Measurements from ENCODE around the gene ARHGAP12.
A peak's percentile ranks its signal among the peaks of the same experiment; 100 is the strongest.

Gene ARHGAP12

DNA sequence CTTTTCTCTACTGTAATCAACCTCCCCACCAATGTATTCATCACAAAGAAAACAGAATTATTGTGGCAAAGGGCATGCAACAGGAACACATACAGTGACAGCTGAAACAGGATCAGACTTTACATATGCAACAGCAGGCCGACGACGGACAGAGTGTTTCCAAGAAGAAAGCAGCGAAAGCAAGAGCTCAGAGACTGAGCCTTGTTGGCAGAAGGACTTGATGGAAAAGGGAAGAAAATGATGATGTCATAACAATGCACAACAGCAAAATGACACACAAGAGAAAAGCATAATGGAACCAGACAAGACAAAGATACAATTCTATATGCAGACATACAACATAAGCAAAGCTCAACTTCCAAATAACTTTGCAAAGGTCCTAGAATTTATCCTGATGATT is 106.5 kb downstream of the ARHGAP12 start:
- Histone ChIP-seq H3K36me3 (ENCODE audit: control insufficient read depth in 2 of 2, insufficient read depth in 2 of 2, low read length in 2 of 2) (no peaks in the 10 kb centered on the region), H3K27ac (ENCODE audit: low read length) (no peak overlapping the region), H3K4me1 (ENCODE audit: control insufficient read depth, insufficient read depth, low read length) (no peaks in the 10 kb centered on the region), H3K9me3 (ENCODE audit: control insufficient read depth in 2 of 2, low read length in 2 of 2) (no peaks in the 10 kb centered on the region), H3K4me3 (ENCODE audit: low read length in 2 of 2) (no peak overlapping the region), H3K27me3 (ENCODE audit: control insufficient read depth in 1 of 2, insufficient read depth in 2 of 2, low read length in 2 of 2) (no peaks in the 10 kb centered on the region), H3K9ac (ENCODE audit: low read length in 2 of 2) (no peak overlapping the region)

DNA sequence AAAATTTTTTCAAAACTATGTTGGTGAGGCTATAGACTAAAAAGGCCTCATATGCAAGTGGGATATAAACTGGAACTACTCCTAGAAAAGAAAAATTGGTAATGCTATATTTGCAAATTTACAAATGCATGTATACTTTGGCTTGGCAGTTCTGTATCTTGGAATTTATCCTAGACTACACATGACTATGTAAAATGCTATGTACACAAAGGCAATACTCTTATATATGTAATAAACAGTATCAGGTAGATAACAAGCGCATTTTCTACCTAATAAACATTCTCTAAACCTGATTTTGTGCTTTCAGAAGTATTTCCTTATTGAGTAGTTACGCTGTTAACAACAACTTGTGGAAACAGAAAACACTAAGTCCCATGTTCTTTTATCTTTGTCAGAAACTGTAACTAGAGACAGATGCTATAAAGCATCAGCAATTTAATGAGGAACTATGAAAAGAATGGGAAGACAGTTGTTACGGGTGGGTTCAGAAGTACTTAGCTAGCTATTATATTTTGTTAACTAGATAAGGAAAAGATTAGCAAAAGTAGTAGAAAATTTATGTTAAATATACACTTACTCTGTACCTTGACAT is 107.8 kb downstream of the ARHGAP12 start:
- Histone ChIP-seq H3K9me3 (ENCODE audit: control insufficient read depth in 2 of 2, low read length in 2 of 2) (no peaks in the 10 kb centered on the region), H3K27me3 (ENCODE audit: control insufficient read depth in 1 of 2, insufficient read depth in 2 of 2, low read length in 2 of 2) (no peaks in the 10 kb centered on the region), H3K9ac (ENCODE audit: low read length in 2 of 2) (no peak overlapping the region), H3K4me1 (ENCODE audit: control insufficient read depth, insufficient read depth, low read length) (no peaks in the 10 kb centered on the region), H3K4me3 (ENCODE audit: low read length in 2 of 2) (no peak overlapping the region), H3K36me3 (ENCODE audit: control insufficient read depth in 2 of 2, insufficient read depth in 2 of 2, low read length in 2 of 2) (no peaks in the 10 kb centered on the region), H3K27ac (ENCODE audit: low read length) (no peak overlapping the region)

DNA sequence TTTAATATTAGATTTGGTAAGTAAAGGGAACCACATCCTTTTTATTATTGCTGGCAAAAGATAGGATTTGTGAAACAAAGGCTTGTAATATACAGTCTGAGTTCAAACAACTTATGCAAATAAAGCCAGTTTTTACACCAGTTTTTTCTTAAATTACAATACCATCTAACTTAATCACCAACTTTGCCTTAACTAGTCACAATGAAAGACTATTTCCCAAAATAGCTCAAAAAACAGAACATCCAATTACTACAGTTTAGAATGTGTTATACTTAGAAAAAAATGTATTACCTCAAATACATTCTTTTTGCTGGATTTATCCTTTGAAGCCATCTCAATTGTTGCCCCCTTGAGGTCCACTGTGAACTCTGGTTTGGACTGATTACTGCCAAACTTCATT is 108.5 kb downstream of the ARHGAP12 start:
- H3K36me3 ChIP-seq (ENCODE audit: control insufficient read depth in 2 of 2, insufficient read depth in 2 of 2, low read length in 2 of 2), result no peaks in the 10 kb centered on the region
- H3K27ac ChIP-seq (ENCODE audit: low read length), result no peak overlapping the region
- no peaks in the 10 kb centered on the region for H3K4me1 ChIP-seq (ENCODE audit: control insufficient read depth, insufficient read depth, low read length)

DNA sequence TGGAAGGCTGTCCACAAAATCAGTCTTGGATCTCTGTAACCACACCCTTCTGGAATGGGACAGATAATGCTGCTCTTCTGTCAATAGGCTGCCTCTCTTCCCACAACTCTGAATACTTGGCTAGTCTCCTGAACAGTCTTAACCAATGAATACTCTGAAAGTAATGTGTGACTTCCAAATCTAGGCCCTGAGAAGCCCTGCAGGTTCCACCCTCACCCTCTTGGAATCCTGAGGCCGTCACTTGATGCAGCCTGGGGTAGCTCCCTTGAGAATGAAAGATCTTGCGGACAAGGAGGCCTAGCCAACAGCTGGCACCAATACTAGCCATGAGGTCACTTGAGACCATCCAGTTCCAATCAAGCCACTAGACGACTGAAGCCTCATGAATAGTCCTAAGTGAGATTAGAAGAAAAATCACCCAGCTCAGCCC is 109.2 kb downstream of the ARHGAP12 start:
- no peaks in the 10 kb centered on the region for H3K9me3 ChIP-seq (ENCODE audit: control insufficient read depth in 2 of 2, low read length in 2 of 2)
- H3K36me3 ChIP-seq (ENCODE audit: control insufficient read depth in 2 of 2, insufficient read depth in 2 of 2, low read length in 2 of 2), result no peaks in the 10 kb centered on the region
- H3K27me3 ChIP-seq (ENCODE audit: control insufficient read depth in 1 of 2, insufficient read depth in 2 of 2, low read length in 2 of 2), result no peaks in the 10 kb centered on the region
- H3K9ac ChIP-seq (ENCODE audit: low read length in 2 of 2), result no peak overlapping the region
- H3K4me3 ChIP-seq (ENCODE audit: low read length in 2 of 2), result no peak overlapping the region
- no peaks in the 10 kb centered on the region for H3K4me1 ChIP-seq (ENCODE audit: control insufficient read depth, insufficient read depth, low read length)
- no peak overlapping the region for H3K27ac ChIP-seq (ENCODE audit: low read length)

More for the DNA sequence above, 108.5 kb downstream of the ARHGAP12 start:
- Histone ChIP-seq H3K9me3 (ENCODE audit: control insufficient read depth in 2 of 2, low read length in 2 of 2) (no peaks in the 10 kb centered on the region), H3K9ac (ENCODE audit: low read length in 2 of 2) (no peak overlapping the region), H3K4me3 (ENCODE audit: low read length in 2 of 2) (no peak overlapping the region), H3K27me3 (ENCODE audit: control insufficient read depth in 1 of 2, insufficient read depth in 2 of 2, low read length in 2 of 2) (no peaks in the 10 kb centered on the region)

DNA sequence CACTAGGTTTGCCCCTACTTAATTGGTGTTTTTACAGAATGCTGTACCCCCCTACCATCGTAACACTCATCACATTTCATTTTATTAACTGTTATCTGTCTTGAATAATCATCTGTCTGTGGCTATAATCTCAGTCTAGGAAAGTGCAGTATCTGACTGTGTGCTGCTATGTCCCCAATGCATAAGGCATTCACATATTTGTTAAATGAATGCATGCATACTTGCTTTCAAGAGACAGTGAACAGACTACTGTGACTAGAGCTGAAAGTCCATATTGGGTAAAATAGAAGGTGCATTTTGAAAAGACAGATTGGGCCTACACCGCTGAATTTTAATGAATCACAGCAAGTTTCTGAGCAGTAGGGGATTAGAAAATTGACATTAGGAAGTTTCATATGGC is 112.3 kb downstream of the ARHGAP12 start:
- Histone ChIP-seq H3K9ac (ENCODE audit: low read length in 2 of 2) (peak overlapping the region in 1 of 2 donors; percentile 50), H3K36me3 (ENCODE audit: control insufficient read depth in 2 of 2, insufficient read depth in 2 of 2, low read length in 2 of 2) (peaks cover 3% of the 10 kb centered on the region in 2 donors), H3K27ac (ENCODE audit: low read length) (peak overlapping the region; percentile 64), H3K4me3 (ENCODE audit: low read length in 2 of 2) (no peak overlapping the region), H3K9me3 (ENCODE audit: control insufficient read depth in 2 of 2, low read length in 2 of 2) (no peaks in the 10 kb centered on the region), H3K4me1 (ENCODE audit: control insufficient read depth, insufficient read depth, low read length) (no peaks in the 10 kb centered on the region), H3K27me3 (ENCODE audit: control insufficient read depth in 1 of 2, insufficient read depth in 2 of 2, low read length in 2 of 2) (no peaks in the 10 kb centered on the region)

DNA sequence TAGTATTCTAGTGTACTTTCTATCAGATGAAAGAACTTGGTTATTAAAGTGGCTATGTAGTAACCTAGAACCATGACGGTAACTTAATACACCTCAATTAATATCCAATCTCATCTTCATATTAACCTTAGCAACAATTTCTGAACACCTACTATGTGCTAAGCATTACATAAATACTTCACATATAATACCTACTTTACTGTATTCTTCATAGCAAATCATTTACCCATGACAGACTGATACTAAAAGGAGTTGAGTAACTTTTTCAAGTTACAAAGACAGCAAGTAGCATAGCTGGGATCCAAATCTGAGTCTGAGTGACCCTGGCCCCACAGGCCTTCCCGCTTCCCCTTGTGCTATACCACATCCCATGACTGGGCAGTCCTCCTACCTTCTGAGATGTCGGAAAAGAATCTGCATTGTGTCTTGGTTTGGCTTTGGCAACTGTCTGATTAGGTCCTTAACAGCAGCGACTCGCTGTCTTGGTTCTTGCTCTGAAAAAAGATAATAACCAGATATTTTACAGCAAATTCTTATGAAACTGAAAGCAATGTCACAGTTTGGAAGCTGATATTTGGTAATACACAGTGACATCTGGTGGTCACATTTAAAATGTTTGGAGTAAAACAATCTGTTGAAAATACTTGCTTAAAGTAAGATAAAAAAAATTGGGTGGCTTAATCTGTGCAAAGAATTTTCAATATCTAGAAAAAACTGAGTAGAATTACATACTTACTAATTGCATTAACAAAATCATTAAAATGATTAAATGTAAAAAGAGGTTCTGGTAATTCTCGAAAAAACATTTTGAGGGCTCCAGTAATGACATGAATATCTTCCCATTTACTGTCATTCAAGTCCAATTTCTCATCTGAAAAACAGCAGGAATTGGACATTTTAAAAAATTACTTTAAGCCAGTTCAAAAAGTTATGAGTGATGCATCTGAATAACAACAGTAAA is 120.1 kb downstream of the ARHGAP12 start:
- no peaks in the 10 kb centered on the region for H3K4me1 ChIP-seq (ENCODE audit: control insufficient read depth, insufficient read depth, low read length)
- peak overlapping the region; percentile 73 for H3K27ac ChIP-seq (ENCODE audit: low read length)
- peak overlapping the region; percentile 33 to 76 for H3K9ac ChIP-seq (ENCODE audit: low read length in 2 of 2)
- no peaks in the 10 kb centered on the region for H3K9me3 ChIP-seq (ENCODE audit: control insufficient read depth in 2 of 2, low read length in 2 of 2)
- peak overlapping the region; percentile 50 to 67 for H3K4me3 ChIP-seq (ENCODE audit: low read length in 2 of 2)
- H3K27me3 ChIP-seq (ENCODE audit: control insufficient read depth in 1 of 2, insufficient read depth in 2 of 2, low read length in 2 of 2), result no peaks in the 10 kb centered on the region
- H3K36me3 ChIP-seq (ENCODE audit: control insufficient read depth in 2 of 2, insufficient read depth in 2 of 2, low read length in 2 of 2), result peaks cover 0 to 3% of the 10 kb centered on the region in 2 donors

DNA sequence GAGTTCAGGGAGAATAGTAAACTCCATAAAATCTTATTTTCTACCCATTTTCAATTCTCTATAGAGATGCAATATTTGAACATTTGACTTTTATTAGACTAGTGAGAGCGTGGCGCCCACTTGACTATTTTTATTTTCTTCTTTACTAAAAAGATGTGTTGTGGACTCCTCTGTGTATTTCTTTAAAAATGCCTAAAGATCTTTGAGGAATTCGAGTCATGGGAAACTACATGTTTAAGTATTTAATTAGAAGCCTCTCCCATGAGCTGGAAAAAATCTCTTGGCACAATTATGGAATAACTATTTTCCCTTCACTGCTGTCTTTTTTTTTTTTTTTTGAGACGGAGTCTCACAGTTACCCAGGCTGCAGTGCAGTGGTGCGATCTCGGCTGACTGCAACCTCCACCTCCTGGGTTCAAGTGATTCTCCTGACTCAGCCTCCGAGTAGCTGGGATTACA is 124.2 kb downstream of the ARHGAP12 start:
- H3K27me3 ChIP-seq (ENCODE audit: control insufficient read depth in 1 of 2, insufficient read depth in 2 of 2, low read length in 2 of 2), result no peaks in the 10 kb centered on the region
- no peak overlapping the region for H3K4me3 ChIP-seq (ENCODE audit: low read length in 2 of 2)
- H3K4me1 ChIP-seq (ENCODE audit: control insufficient read depth, insufficient read depth, low read length), result no peaks in the 10 kb centered on the region
- no peak overlapping the region for H3K9ac ChIP-seq (ENCODE audit: low read length in 2 of 2)
- no peaks in the 10 kb centered on the region for H3K36me3 ChIP-seq (ENCODE audit: control insufficient read depth in 2 of 2, insufficient read depth in 2 of 2, low read length in 2 of 2)
- no peaks in the 10 kb centered on the region for H3K9me3 ChIP-seq (ENCODE audit: control insufficient read depth in 2 of 2, low read length in 2 of 2)
- H3K27ac ChIP-seq (ENCODE audit: low read length), result no peak overlapping the region

DNA sequence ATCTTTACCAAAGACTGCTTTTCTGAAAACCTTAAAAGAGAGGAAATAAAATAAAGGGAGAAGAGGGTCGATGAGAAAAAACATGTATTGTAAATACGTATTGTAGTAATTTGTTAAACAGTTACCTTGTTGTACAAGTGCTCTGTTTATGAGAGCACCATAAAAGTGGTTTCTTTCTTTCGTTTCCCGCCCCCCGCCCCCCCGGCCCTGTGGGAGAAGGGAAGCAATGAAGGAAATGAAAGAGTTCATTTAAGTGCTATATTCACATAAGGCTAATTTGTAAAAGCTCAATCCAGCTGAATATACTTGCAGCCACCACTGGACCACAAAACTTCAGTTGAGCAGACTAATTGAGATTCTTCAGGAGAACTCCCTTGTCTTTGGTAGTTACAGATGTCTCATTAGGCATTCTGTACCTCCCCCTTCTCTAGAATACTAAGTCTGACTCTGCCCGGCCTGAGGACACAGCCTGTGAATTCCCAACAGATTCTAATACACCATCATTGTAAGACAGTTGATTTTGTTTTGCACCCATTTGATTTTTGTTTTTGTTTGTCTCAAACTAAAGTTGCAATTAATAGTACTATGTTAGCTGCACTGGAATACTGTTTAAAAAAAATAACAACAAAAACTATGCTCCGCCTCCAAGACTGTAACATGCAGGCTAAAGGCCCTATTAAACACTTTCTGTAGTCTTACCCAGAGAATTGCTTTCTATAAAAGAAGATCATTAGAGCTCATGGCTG is 124.9 kb downstream of the ARHGAP12 start:
- no peak overlapping the region for H3K27ac ChIP-seq (ENCODE audit: low read length)
- no peak overlapping the region for H3K9ac ChIP-seq (ENCODE audit: low read length in 2 of 2)
- H3K9me3 ChIP-seq (ENCODE audit: control insufficient read depth in 2 of 2, low read length in 2 of 2), result no peaks in the 10 kb centered on the region
- no peaks in the 10 kb centered on the region for H3K36me3 ChIP-seq (ENCODE audit: control insufficient read depth in 2 of 2, insufficient read depth in 2 of 2, low read length in 2 of 2)
- no peak overlapping the region for H3K4me3 ChIP-seq (ENCODE audit: low read length in 2 of 2)
- no peaks in the 10 kb centered on the region for H3K27me3 ChIP-seq (ENCODE audit: control insufficient read depth in 1 of 2, insufficient read depth in 2 of 2, low read length in 2 of 2)
- H3K4me1 ChIP-seq (ENCODE audit: control insufficient read depth, insufficient read depth, low read length), result no peaks in the 10 kb centered on the region

DNA sequence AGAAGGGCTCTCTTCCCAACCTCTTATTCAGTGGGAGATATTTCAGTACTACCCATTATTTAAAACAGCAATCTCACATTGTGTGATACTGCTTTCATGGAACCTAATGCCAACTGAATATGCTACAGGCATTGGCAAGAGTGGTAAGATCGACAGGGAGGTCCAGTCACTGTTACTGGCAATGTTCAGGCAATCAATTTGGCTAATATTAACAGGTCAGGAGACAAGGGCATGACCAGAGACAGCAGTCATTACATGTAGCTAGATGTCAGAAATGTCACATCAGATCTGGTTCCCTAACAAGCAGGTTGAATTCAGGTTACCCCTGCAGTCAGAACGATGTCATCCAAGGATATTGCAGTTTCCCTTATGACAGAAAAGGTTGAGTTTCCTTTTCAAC is 129.4 kb downstream of the ARHGAP12 start:
- Histone ChIP-seq H3K36me3 (ENCODE audit: control insufficient read depth in 2 of 2, insufficient read depth in 2 of 2, low read length in 2 of 2) (no peaks in the 10 kb centered on the region), H3K27me3 (ENCODE audit: control insufficient read depth in 1 of 2, insufficient read depth in 2 of 2, low read length in 2 of 2) (no peaks in the 10 kb centered on the region), H3K9me3 (ENCODE audit: control insufficient read depth in 2 of 2, low read length in 2 of 2) (no peaks in the 10 kb centered on the region), H3K27ac (ENCODE audit: low read length) (no peak overlapping the region), H3K9ac (ENCODE audit: low read length in 2 of 2) (no peak overlapping the region), H3K4me1 (ENCODE audit: control insufficient read depth, insufficient read depth, low read length) (no peaks in the 10 kb centered on the region), H3K4me3 (ENCODE audit: low read length in 2 of 2) (no peak overlapping the region)

DNA sequence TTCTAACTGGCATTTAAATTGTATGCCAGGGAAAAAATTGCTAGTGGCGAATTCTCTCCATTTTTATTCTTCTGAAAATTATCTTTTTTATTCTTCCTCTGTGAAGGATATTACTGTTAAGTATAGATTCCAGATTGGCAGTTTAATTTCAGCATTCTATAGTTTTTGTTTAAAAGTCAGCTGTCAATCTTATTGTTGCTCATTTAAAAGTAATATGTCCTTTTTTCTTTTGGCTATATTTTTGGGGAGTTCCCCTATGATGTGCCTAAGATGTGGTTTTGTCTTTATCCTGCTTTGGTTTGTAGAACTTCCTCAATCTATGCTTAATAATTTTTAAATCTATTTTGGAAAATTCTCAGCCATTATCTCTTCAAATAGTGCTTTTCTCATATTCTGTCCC is 135.9 kb downstream of the ARHGAP12 start:
- H3K4me3 ChIP-seq (ENCODE audit: low read length in 2 of 2), result no peak overlapping the region
- H3K36me3 ChIP-seq (ENCODE audit: control insufficient read depth in 2 of 2, insufficient read depth in 2 of 2, low read length in 2 of 2), result no peaks in the 10 kb centered on the region

More for the DNA sequence above, 135.9 kb downstream of the ARHGAP12 start:
- H3K9me3 ChIP-seq (ENCODE audit: control insufficient read depth in 2 of 2, low read length in 2 of 2), result no peaks in the 10 kb centered on the region
- H3K4me1 ChIP-seq (ENCODE audit: control insufficient read depth, insufficient read depth, low read length), result no peaks in the 10 kb centered on the region
- H3K27me3 ChIP-seq (ENCODE audit: control insufficient read depth in 1 of 2, insufficient read depth in 2 of 2, low read length in 2 of 2), result no peaks in the 10 kb centered on the region
- no peak overlapping the region for H3K27ac ChIP-seq (ENCODE audit: low read length)
- no peak overlapping the region for H3K9ac ChIP-seq (ENCODE audit: low read length in 2 of 2)
